GM19324 (cell line): ENCODE measurements around the gene PIGK.

Source experiments
- ATAC-seq: cut with Tn5 transposase; IDR thresholded peaks from one replicate; pipeline ENCODE4 v1.9.1; 2021; ENCODE audit warnings: mild to moderate bottlenecking, moderate library complexity; ENCODE audit not compliant: unreplicated experiment, low FRiP score

The PIGK gene

DNA sequence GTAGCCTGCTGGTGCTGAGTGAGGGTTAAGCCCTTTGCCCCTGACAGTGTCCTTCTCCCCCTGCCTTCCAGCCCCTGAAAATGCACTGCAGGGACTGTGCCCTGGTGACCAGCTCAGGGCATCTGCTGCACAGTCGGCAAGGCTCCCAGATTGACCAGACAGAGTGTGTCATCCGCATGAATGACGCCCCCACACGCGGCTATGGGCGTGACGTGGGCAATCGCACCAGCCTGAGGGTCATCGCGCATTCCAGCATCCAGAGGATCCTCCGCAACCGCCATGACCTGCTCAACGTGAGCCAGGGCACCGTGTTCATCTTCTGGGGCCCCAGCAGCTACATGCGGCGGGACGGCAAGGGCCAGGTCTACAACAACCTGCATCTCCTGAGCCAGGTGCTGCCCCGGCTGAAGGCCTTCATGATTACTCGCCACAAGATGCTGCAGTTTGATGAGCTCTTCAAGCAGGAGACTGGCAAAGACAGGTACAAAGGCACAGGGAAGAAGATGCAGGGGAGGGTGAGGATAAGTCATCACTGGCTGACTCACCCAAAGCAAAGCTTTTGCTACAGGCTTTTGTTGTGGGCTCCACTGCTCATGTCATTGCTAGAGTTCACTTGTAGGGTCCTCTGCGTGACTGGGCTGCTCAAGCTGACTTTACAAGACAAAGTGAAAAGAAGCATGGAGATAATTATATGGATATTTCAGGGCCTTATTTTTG is 174.9 kb downstream of the PIGK start:
- no peak for ATAC-seq

- ATAC-seq: no peak
Observed at GRCh38 chr1:77040826-77041225, 178.4 kb downstream of the PIGK start.

- no peak for ATAC-seq
Observed at GRCh38 chr1:77039739-77040138, 179.5 kb downstream of the PIGK start.

- no peak for ATAC-seq
Observed at GRCh38 chr1:77039111-77039510, 180.1 kb downstream of the PIGK start.
